ENCODE results near the gene MLLT10.
"Not testable (repeated sequence)": the region's sequence is repeated elsewhere in the genome, so short reads cannot be mapped to it uniquely, and the experiment has no call there.

MLLT10 gene

DNA sequence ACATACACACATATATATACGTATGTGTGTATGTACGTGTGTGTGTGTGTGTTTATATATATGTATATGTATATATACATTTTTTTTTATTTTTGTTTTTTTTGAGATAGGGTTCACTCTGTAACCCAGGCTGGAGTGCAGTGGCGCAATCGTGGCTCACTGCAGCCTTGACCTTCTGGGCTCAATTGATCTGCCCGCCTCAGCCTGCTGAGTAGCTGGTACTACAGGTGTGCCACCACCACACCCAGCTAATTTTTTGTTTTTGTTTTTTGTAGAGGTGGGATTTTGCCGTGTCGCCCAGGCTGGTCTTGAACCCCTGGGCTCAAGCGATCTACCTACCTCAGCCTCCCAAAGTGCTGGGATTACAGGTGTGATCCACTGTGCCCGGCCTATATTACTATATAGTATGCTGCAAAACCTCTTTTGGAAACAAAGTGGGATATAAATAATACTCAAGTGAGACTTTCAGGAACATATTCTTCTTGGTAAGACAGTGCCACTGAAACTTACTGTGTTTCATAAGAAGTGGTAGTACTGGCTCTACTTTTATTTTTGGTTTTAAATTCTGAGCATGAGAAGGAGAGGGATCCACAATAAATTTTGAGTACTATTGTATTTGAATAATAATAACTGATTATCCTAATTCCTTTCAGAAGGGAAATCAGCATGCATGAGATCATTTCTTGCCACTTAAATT lies 51.0 kb downstream of the MLLT10 start:
- DNase-seq = no peak

DNA sequence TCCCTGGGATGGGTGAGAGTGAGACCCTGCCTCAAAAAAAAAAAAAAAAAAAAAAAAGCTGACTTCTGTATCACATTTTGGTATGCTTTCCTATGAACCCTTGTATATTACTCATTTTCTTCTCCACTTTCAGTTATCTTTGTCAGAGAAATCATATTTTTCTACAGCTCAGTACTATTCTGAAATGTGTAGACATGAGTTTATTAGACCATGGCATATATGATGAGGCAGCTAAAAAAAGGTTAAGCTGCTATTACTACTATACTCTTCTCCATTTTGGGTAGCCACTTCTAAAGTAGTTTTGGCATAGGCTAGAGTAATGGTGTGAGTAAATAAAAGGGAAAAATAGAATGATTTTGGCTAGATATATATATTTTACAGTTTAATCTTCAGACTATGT lies 53.4 kb downstream of the MLLT10 start:
- no peak for DNase-seq

DNA sequence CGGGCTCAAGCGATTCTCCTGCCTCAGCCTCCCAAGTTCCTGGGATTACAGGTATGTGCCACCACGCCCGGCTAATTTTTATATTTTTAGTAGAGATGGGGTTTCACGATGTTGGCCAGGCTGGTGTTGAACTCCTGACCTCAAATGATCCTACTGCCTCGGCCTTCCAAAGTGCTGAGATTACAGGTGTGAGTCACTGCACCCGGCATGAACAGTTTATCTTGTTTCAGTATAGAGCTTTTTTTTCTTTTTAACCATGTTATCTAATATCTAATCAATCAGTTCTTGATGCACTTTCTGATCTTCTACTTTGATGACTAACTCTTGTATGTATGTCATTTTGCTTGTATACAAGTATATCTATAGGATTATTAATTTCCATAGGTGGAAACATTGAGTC lies 54.1 kb downstream of the MLLT10 start:
- DNase-seq = peak in 1 of 5 experiments; percentile 61

DNA sequence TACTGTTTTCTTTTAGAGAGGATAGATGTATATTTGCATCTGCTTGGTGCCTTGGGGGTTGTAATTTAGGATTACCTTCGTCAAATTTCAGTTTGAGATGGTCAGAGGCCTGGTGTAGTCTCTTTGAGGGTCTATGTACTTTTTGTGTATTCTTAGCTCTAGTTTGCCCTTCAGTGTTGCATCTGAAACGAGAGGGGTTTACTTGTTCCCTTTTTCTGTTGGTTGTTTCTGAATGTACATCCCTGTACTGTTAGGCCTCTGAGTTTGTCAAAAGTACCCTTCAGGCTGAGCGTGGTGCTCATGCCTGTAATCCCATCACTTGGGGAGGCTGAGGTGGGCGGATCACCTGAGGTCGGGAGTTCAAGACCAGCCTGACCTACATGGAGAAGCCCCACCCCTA lies 60.0 kb downstream of the MLLT10 start:
- no peak for DNase-seq

DNA sequence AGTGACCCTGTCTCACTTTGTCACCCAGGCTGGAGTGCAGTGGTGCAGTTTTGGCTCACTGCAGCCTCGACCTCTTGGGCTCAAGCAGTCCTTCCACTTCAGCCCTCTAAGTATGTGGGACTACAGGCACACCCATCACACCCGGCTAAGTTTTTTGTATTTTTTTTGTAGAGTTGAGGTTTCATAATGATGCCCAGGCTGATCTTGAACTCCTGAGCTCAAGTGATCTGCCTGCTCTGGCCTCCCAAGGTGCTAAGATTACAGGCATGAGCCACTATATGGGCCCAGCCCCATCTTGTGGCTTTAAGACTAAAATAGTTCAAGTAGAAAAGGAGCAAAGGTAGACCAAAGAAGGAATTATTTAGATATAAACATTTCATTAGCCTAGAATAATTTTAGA lies 65.5 kb downstream of the MLLT10 start:
- peak in 1 of 5 experiments; percentile 30 for DNase-seq

DNA sequence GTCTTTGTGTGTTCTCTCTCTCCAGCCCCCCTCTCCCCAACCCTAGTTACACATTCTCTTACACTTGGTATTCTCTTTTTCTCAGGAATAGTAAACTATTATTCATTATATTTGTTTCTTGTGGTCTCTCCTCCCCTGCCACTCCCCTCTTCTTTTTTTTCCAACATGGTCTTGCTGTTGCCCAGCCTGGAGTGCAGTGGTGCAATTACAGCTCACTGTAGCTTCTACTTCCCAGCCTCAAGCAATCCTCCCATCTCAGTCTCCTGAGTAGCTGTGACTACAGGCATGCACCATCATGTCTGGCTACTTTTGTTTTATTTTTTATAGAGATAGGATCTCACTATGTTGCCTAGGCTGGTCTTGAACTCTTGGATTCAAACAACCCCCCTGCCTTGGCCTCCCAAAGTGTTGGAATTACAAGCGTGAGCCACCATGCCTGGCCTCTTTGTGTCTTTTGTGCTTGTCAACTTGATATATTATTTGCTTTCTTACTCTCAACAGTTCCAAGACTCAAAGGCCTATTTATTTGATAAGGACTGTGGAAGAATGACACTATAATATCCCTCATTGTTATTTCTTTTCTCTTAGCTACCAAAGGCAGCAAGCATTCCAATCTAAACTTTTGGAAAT lies 66.9 kb downstream of the MLLT10 start:
- no peak for DNase-seq

DNA sequence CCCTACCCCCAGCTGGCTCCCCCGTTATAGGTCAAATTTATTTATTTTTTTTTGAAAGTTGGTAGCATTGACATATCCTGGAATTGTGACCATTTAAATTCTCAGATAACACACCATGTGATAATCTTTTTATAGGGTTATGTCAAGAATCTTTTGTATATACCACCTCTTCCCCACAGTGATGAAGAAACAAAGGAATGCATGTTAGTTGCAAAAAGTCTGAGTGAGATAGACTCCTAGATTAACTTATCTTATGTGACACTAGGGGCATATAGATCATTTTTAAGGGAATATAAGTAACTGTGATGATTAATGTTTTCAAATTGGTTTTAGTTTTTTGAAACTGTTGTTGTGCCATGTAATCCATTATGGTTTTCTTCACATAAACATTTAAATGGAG lies 68.3 kb downstream of the MLLT10 start:
- DNase-seq = no peak

DNA sequence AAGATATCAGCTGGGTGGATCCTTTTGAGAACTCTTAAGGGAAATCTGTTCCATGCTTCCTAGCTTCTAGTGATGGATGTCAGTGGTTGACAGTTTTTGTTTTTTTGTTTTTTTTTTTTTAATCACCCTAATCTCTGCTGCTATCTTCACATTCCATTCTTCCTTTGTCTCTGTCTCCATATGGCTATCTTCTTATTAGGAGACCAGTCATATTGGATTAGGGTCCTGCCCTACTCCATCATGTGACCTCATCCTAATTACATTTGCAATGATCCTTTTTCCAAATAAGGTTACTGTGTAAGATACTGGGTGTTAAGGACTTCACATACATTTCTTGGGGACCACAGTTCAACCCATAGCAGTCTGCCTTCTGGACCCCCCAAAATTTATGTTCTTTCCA lies 69.7 kb downstream of the MLLT10 start:
- no peak for DNase-seq

DNA sequence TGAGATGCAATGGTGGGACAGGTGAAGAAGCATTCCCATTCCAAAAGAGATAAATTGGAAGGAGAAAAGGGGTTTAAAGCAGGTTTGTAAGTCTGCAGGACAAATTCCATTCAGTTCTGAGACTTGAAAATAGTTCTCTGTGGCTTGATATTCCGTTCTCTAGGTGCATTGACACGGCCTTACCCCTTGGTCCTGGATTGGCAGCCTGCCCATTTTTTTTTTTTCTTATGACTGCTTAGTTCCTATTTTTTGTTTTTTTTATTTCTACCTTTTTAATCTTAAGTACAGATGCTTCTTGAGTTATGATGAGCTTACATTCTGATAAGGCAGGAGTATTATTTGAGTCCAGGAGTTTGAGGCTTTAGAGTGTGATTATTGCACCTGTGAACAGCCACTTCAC lies 70.6 kb downstream of the MLLT10 start:
- no peak for DNase-seq

DNA sequence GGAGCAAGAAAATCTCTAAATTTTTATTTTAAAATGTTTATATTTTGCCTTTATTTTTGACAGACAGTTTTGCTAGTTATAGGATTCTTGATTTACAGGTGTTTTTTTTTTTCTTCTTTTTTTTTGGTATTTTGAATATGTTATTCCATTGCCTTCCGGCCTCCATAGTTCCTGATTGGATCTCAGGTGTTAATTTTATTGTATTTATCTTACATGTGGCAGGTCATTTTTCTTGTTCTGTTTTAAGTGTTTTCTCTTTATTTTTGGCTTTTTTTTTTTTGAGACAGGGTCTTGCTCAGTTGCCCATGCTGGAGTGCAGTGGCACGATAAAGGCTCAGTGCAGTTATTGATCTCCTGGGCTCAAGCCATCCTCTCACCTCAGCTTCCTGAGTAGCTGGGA lies 73.9 kb downstream of the MLLT10 start:
- no peak for DNase-seq

DNA sequence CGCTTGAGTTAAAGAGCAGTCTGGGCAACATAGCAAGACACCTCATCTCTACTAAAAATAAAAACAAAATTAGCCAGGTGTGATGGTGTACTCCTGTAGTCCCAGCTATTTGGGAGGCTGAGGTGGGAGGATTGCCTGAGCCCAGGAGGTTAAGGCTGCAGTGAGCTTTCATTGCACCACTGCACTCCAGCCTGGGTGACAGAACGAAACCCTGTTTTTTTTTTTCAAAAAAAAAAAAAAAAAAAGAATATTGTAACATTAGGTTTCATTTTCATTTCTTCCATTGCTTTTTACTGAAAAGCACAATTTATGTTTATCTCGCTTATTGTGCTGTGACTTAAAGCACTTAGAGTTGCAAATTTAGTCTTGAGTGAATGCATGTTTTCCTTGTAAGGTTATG lies 80.0 kb downstream of the MLLT10 start:
- DNase-seq = peak in 1 of 5 experiments; percentile 20

DNA sequence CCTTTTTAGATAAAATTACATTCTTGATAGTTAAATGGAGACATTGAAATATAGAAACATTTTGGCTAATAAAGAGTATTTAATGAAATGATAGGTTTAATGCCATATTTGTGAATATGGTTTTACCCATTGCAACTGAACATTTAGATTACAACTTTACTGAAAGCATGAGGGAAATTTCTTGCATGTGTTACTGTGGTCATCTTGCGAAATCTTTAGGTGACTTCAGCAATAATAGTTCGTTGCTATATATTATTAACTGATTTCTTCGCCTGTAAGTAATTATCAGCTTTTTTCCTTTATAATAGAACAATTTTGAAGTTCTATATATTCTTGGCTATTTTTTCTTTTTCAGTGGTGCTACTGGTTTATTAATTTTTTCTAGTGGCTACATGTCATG lies 83.2 kb downstream of the MLLT10 start:
- DNase-seq = no peak

DNA sequence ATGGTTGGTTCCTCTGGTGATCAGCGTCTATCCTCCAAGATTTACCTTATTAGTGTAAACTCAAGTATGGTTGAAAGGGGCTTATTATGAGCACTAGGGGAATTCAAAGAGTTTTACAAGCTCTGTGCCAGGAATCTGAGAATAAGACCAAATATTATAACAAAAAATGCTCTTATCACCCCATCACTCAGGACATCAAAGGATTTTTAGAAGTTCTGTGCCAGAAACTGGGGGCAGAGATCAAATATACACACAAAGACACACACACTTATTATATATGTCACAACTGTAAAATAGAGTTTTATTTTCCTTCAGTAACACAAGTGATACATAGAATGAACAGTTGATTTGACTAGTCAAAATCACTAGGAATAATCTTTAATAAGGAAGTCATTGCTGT lies 89.3 kb downstream of the MLLT10 start:
- DNase-seq = no peak

DNA sequence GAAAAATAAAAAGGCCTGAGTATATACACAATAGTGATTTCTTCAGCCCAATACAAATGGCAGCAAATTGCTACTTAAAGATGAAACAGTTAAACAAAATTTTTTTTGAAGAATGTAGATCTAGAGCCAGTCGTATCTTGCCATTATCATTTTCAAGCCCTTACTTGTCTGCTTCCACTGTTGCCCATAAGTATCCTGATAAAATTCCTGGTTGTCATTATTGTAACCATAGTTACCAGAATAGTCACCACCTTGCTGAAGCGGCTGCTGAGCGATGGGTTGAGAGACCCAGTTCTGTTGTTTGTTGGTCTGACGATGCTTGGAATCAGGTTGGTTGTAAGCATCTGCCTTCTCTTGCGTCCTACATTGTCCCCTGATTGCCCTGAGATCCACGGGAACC lies 90.4 kb downstream of the MLLT10 start:
- not testable (repeated sequence) for DNase-seq

DNA sequence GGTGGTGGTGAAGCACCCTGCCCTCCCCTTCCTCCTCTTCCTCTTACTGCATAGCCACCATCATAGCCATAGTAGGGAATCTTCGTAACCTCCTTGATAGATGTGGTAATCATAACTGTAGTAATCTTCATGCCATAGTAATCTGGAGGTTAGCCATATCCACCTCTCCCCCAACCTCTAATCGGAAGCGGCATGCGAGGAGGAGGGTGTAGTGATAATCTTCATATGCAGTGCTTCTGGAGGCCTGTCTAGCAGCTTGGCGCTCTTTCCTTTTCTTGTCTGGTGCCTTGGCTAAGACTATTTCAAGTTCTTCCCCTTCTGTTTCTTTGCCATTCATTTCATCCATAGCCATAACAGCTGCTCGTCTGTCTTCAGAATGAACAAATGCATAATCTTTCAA lies 90.9 kb downstream of the MLLT10 start:
- DNase-seq = no peak

DNA sequence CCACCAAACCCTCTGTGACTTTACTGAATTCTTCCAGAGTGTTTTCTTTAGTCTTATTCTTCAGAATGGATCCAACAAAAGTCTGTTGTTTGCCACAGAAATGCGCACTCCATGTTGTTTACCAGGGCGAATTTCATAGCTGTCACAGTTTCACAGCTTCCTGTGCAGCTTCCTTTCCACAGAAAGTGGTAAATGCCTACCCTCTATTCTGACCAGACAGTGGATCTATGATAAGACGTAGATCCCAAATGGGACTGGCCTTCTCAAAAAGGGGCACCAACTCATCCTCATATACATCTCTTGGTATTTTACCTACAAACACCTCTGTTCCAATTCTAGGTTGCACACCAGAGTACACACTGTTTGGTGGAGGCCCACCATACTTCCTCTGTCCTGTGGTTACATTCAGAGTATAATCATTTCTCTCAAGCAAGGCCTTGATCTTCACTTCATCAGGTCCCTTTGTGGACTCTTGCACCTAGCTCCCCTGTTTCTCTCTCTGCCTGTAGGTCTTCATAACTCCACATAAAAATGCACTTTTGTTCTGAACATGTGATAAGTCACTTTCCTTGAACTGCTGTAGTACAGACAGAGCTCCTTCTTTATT lies 91.7 kb downstream of the MLLT10 start:
- DNase-seq = peak in 1 of 5 experiments; percentile 21

DNA sequence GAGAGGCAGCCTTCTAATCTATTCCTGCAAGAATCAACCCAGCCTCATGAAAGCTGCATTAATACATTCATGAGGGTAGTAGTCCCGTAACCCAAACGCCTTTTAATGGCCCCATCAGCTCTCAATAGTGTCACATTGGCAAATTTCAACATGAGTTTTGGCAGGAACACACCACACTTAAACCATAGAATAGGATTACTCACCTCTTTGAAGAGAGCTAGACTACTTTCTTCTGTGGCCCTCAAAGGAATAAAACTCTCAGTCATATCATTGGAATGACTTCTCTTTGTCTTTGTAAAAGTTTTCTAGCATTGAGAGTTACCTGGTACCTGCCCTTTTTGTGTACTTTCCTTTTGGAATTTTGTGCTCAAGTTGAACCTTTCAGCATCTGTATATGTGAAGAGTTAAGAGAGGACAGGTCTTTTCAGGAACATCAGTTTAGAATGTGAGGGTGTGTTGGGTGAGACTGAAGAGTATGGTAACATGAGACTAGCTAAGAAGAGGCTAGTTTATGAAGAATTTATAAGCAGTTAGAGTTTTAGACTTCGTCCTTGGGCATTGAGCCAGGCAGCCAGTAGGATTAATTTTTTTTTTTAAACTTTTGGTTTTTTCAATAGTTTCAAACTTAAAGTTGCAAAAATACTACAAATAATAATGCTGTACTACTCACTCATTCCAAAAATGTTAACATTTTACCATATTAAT lies 92.6 kb downstream of the MLLT10 start:
- DNase-seq = no peak

DNA sequence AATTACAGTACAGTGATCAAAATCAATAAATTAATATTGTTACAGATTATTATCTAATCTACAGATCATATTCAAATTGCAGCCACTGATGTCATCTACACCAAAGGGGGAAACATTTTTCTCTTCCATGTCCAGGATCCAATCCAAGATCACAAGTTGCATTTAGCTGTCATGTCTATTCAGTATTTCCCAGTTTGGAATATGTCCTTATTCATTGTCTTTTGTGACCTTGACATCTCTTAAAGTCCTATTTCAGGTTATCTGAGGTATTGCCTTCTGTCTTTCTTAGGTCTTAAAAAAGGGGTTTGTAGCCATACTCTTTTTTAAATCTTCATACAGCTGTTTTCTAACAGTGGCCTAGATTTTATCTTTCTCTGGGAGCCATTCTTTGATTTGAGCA lies 93.3 kb downstream of the MLLT10 start:
- no peak for DNase-seq

DNA sequence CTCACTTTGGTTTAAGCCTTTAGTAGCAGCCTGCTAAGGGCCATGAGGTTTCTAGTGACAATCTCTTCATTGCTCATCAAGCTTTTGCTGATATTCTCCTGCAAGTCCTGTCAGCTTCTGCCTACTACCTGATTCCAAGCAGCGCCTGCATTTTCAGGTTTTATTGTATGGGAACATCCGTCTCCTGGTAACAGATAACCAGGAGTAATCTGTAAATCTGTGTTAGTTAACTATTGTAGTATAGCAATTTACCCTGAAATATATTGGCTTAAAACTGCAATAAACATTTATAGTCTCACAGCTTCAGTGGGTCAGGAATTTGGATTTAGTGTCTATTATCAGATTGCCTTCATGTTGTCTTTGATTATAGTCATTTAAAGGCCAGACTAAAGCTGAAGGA lies 94.0 kb downstream of the MLLT10 start:
- no peak for DNase-seq

DNA sequence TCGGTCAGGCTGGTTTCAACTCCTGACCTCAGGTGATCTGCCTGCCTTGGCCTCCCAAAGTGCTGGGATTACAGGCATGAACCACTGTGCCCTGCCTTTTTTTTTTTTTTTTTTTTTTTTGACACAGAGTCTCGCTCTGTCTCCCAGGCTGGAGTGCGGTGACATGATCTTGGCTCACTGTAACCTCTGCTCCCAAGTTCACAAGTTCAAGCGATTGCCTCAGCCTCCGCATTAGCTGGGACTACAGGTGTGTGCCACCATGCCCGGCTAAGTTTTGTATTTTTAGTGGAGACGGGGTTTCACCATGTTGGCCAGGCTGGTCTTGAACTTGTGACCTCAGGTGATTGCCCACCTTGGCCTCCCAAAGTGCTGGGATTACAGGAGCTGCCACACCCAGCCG lies 94.6 kb downstream of the MLLT10 start:
- not testable (repeated sequence) for DNase-seq

DNA sequence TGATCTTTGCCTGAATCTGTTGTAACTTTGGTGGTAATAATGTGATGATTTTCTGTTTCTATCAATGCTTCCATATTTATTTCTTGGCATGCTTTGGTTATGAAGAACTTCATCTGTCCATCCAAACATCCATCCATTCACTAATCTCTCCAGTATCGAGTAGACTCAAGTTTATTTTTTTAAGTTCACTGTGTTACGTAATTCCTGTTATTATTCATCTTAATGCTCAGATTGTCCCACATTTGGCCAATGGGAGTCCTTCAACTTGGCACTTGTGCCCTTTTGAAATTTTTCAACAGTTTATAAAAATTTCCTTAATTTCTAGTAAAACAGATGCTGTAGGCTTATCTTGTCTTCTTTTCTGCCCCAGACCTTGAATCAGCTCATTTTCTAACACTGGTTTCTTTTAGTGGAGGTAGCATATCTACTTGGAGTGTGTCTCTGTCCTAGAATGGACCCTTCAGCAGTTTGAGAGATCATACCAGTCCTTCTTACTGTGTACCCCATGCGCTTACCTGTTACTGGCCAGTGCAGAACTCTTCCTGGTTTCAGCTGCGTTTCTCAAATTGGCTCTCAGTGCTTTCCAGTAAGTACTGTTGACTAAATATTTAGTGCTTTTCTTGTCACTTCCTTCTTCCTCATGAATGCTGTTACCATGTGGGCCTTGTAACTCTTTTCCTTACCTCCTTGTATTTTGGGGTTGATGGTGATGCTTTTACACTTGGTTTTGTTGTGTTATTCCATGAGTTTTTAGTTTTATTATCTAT lies 100.8 kb downstream of the MLLT10 start:
- DNase-seq = no peak

DNA sequence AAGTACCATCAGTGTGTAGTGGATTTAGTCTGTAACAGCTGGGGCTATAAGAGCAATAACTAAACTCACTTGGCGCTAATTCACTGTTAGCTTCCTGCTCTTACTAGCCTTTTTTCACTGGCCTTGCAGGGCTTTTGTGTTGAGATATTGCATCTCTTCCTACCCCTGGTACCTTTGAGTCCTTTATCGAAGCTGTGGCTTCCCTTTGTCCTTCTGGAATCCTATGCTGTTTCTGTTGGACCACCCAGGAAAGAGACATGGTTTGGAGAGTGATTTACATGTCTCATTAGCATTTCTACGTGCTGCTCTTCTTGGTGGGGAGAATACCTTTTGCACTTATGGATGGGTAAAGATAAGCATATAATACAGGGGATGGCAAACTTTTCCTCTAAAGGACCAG lies 103.8 kb downstream of the MLLT10 start:
- DNase-seq = no peak

DNA sequence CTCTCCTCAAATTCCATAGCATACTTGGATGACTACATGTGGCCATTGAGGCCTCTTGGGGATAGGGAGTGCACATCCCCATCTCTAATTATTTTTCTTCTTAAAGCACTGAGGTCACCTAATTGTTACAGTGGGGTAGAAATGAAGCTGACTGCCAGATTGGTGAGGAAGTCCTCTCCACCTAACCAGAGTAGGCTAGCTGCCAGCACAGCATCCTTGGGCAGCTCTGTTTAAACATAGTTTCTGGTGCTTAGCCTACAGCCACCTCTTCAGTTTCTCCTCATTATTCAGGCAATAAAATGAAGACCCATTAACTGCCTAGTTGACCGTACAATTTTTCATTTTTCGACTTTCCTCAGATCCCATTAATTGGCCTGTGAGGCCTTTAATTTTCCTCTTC lies 104.6 kb downstream of the MLLT10 start:
- no peak for DNase-seq

Measured in T-helper 2 cell (primary cell).